ENCODE measurements around the gene SEBOX. TPM values are rescaled to one million over a fixed set of nuclear protein-coding genes. Genes with fewer than 3 reads are reported as not detected.

The SEBOX gene
- total RNA-seq, 2 donors from 2014 or later, result not detected

GRCh38 chr17:28331891-28332420, 33.0 kb downstream of the SEBOX start:
- H3K27me3 ChIP-seq, result no peaks in the 10 kb centered on the region
- peaks cover 4 to 9% of the 10 kb centered on the region in 2 donors for H3K36me3 ChIP-seq (replicated peaks in 1 of 2; ENCODE audit: insufficient read depth in 1 of 2, low read depth in 2 of 2)
- peaks cover 46% of the 10 kb centered on the region for H3K4me1 ChIP-seq
- H3K9me3 ChIP-seq, result no peaks in the 10 kb centered on the region
- DNase-seq, result peak; percentile 39 to 71 (median 67)
- TF ChIP-seq CTCF (IDR thresholded peaks at IDR 0.05) (no peak), POLR2A (IDR thresholded peaks at IDR 0.05) (no peak)
- H3K27ac ChIP-seq, result peak overlapping the region in 2 of 4 donors; percentile 31 to 35
- WGBS, 2 donors, result 43 to 46% methylated on average over 6 of the region's 6 CpGs
- no peak for ATAC-seq
- no peak overlapping the region for H3K4me3 ChIP-seq
- intact Hi-C loops (cut with DNase I), result no loop called here

- Histone ChIP-seq H3K9me3 (no peaks in the 10 kb centered on the region), H3K27ac (peak overlapping the region in 3 of 4 donors; percentile 23 to 35 (median 24)), H3K36me3 (replicated peaks in 1 of 2; ENCODE audit: insufficient read depth in 1 of 2, low read depth in 2 of 2) (peaks cover 4 to 9% of the 10 kb centered on the region in 2 donors), H3K4me1 (peaks cover 50% of the 10 kb centered on the region), H3K4me3 (no peak overlapping the region), H3K27me3 (no peaks in the 10 kb centered on the region)
- ATAC-seq, result no peak
- TF ChIP-seq CTCF (IDR thresholded peaks at IDR 0.05) (no peak), POLR2A (IDR thresholded peaks at IDR 0.05) (no peak)
- WGBS, 2 donors, result 66 to 69% methylated on average over 4 to 5 of the region's 5 CpGs
- no peak for DNase-seq
- intact Hi-C loops (cut with DNase I), result no loop called here
Measured at GRCh38 chr17:28330671-28331070, 34.3 kb downstream of the SEBOX start.

- no peak for ATAC-seq
- TF ChIP-seq CTCF (IDR thresholded peaks at IDR 0.05), result no peak
- no peak for TF ChIP-seq POLR2A (IDR thresholded peaks at IDR 0.05)
- Histone ChIP-seq H3K27ac (peak overlapping the region in 1 of 4 donors; percentile 95), H3K36me3 (replicated peaks in 1 of 2; ENCODE audit: insufficient read depth in 1 of 2, low read depth in 2 of 2) (peaks cover 4 to 9% of the 10 kb centered on the region in 2 donors), H3K4me1 (peaks cover 59% of the 10 kb centered on the region), H3K9me3 (no peaks in the 10 kb centered on the region), H3K4me3 (no peak overlapping the region), H3K27me3 (no peaks in the 10 kb centered on the region)
- 74 to 75% methylated on average over 4 of the region's 4 CpGs for WGBS, 2 donors
- DNase-seq, result no peak
- intact Hi-C loops (cut with DNase I), result no loop called here
Measured at GRCh38 chr17:28328325-28328724, 36.7 kb downstream of the SEBOX start.

GRCh38 chr17:28327709-28328108, 37.3 kb downstream of the SEBOX start:
- Histone ChIP-seq H3K4me1 (peaks cover 59% of the 10 kb centered on the region), H3K36me3 (replicated peaks in 1 of 2; ENCODE audit: insufficient read depth in 1 of 2, low read depth in 2 of 2) (peaks cover 4 to 9% of the 10 kb centered on the region in 2 donors), H3K9me3 (no peaks in the 10 kb centered on the region), H3K4me3 (no peak overlapping the region), H3K27ac (peak overlapping the region in 1 of 4 donors; percentile 95), H3K27me3 (no peaks in the 10 kb centered on the region)
- intact Hi-C loops (cut with DNase I), result no loop called here
- DNase-seq (no peak), ATAC-seq (no peak)
- WGBS, 2 donors, result 36 to 40% methylated on average over 3 of the region's 3 CpGs
- TF ChIP-seq POLR2A (IDR thresholded peaks at IDR 0.05) (no peak), CTCF (IDR thresholded peaks at IDR 0.05) (peak in 1 of 7 experiments; percentile 9)

GRCh38 chr17:28327031-28327607, 37.9 kb downstream of the SEBOX start:
- intact Hi-C loops (cut with DNase I), result no loop called here
- peaks cover 59% of the 10 kb centered on the region for H3K4me1 ChIP-seq
- TF ChIP-seq CTCF (IDR thresholded peaks at IDR 0.05) (no peak), POLR2A (IDR thresholded peaks at IDR 0.05) (no peak)
- H3K27ac ChIP-seq, result peak overlapping the region in 3 of 4 donors; percentile 69 to 95 (median 71)
- no peak overlapping the region for H3K4me3 ChIP-seq
- H3K27me3 ChIP-seq, result no peaks in the 10 kb centered on the region
- peaks cover 4 to 9% of the 10 kb centered on the region in 2 donors for H3K36me3 ChIP-seq (replicated peaks in 1 of 2; ENCODE audit: insufficient read depth in 1 of 2, low read depth in 2 of 2)
- 78 to 81% methylated on average over 9 of the region's 9 CpGs for WGBS, 2 donors
- H3K9me3 ChIP-seq, result no peaks in the 10 kb centered on the region
- ATAC-seq (no peak), DNase-seq (no peak)
